GM18505 (cell line): ENCODE measurements around the gene ISCU.
"Not testable (repeated sequence)": the region's sequence is repeated elsewhere in the genome, so short reads cannot be mapped to it uniquely, and the experiment has no call there.

Experiments used
- ATAC-seq: cut with Tn5 transposase; IDR thresholded peaks from one replicate; pipeline ENCODE4 v1.9.1; 2021; ENCODE audit not compliant: unreplicated experiment
- POLR2A ChIP-seq: IDR thresholded peaks from 4 replicates; pipeline ENCODE4 v1.6.1; 2011; ENCODE audit warnings: borderline replicate concordance; ENCODE audit not compliant: insufficient read depth, insufficient read length; ENCODE audit errors: extremely low read depth

Gene ISCU

DNA sequence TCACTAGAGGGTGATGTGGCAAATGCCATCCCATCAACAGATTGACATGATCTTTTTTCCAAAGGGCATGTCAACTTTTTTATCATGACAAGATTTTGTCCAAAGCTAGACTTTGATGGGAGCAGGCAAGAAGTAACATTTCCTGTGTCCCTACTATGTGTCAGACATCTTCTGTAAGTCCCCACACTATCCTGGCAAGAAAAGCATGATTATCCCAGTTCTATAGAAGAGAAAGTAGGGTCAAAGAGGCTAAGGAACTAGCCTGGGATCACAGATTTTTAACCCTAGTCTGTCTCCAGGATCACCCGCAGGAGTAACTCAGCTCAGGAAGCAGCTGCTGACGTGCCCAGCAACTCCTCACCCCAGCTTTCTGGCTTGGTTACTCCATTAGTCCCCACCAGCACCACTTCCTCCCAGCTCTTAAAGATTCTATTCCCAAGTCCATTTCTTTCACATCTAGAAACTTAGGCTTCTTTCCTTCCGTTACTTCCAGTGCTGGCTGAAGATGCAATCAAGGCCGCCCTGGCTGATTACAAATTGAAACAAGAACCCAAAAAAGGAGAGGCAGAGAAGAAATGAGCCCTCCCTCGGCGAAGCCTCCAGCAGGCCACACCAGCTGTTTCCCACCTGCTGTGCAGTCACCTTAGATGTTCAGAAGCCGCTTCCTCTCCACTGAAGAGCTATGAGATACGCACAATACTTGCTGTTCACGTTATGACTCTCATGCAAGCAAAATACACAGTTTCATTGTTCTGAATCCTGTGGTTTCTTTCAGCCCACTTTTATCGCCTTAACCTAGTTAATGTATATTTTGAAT, 6.2 kb downstream of the ISCU start:
- peak; percentile 67 for ATAC-seq

GRCh38 chr12:108570743-108571608, 8.6 kb downstream of the ISCU start:
- TF ChIP-seq POLR2A: no peak
- no peak for ATAC-seq

More for the DNA sequence above, 6.2 kb downstream of the ISCU start:
- peak; percentile 62 for TF ChIP-seq POLR2A

GRCh38 chr12:108571609-108572165, 9.3 kb downstream of the ISCU start:
- no peak for TF ChIP-seq POLR2A
- no peak for ATAC-seq

DNA sequence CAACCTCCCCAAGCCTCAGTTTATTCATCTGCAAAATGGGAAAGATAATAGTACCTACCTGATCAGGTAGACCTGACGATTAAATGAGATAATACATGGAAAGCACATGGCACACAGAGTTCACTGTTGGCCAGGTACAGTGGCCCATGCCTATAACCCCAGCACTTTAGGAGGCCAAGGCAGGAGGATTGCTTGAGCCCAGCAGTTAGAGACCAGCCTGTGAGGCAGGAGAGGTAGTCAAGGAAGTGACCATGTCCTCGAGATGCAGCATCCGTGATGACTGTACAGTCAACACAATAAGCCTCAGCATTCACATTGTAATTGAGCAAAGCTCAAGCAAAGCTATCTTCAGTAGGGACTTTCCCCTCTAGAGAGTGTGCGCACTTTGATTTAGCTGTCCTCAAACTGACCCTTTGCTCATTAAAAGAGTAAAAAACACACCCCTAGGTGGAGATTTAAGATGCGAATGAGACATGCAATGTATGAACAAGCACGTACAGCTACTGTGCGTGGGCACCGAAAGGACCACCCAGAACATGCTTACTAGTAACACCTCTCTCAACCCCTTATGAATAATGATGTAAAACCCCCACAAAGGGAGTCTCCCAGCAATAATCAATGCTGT, 9.9 kb downstream of the ISCU start:
- no peak for TF ChIP-seq POLR2A
- ATAC-seq: no peak

GRCh38 chr12:108573317-108573716, 10.9 kb downstream of the ISCU start:
- no peak for ATAC-seq
- TF ChIP-seq POLR2A: no peak

DNA sequence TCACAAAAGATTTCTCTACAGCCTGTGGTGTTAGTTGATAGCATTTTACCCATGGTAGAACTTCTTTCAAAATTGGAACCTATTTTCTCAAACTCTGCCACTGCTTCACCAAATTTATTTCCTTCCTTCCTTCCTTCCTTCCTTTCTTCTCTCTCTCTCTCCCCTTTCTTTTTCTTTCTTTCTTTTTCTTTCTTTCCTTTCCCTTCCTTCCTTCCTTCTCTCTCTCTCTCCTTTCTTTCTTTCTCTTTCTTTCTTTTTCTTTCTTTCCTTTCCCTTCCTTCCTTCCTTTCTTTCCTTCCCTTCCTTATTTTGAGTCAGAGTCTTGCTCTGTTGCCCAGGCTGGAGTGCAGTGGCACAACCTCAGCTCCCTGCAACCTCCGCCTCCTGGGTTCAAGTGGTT, 11.9 kb downstream of the ISCU start:
- not testable (repeated sequence) for ATAC-seq

GRCh38 chr12:108575199-108575912, 13.0 kb downstream of the ISCU start:
- no peak for ATAC-seq
- TF ChIP-seq POLR2A: no peak

DNA sequence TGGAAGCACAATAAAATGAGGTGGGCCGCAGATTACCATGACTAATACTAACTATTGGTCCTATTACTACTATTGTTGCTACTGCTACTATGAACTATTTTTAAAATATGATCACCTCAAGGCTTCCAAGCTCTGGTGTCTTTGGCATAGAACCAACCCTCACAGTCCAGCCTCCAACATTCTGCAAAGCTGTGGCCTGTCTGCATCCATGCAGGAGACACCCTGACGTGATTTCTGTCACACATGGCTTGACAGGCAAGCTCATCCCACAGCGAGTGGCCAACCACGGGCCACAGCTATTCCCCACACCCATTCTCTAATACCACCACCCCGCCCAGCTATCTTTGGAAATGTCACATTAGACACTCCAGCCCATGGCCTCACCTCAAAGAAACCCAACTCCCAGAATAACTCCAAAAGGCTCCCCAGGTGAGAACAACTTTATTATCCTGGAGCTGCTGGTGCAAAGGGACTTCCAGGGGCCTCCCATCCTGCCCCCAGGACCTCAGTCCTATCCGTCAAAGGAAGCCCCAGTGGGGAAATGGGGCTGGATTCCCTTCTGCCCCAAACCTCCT, 14.4 kb downstream of the ISCU start:
- TF ChIP-seq POLR2A: no peak
- ATAC-seq: no peak

GRCh38 chr12:108577458-108577857, 15.1 kb downstream of the ISCU start:
- TF ChIP-seq POLR2A: no peak
- no peak for ATAC-seq

DNA sequence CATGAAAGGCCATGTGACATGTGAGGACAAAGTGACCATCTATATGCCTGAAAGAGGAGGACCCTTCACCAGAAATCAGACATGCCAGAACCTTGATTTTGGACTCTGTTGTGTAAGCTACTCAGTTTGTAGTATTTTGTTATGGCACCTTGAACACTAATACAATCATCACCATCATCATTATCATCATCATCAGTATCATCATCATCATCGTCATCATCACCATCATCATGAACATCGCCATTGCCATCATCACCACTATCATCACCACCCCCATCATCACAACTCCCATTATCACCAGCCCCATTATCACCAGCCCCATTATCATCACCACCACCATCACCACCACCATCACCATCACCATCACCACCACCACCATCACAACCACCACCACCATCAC, 15.9 kb downstream of the ISCU start:
- no peak for TF ChIP-seq POLR2A
- no peak for ATAC-seq

DNA sequence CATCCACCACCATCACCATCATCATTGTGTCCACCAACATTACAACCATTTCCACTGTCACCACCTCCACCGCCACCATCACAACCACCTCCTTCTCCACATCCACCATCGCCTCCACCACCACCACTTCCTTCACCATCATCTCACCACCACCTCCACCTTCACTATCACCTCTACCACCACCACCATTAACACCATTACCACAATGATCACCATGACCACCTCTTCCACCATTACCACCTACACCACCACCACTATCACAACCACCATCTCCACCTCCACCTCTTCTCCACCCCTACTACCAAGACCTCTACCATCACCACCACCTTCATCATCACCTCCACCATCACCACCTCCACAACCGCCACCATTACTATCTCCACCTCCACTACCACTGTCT, 16.4 kb downstream of the ISCU start:
- TF ChIP-seq POLR2A: no peak

DNA sequence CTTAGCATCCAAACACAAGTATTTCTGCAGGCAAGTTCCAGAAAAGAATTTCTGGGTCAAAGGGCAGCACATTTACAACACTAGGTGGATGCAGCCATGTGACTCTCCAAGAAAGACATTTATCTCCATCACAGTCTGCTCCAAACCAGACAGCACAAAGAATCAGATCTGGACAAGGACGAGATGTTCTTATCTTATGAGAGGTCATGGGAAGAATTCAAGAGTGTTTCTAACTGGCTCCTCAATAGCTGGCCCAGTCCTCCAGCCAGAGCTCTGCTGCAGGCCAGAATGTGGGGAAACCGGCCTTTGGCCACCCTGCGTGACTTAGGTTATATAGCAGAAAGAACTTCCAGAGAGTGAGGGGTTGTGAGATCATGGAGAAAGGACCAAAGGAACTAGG, 18.1 kb downstream of the ISCU start:
- ATAC-seq: no peak

More for the DNA sequence above, 16.4 kb downstream of the ISCU start:
- ATAC-seq: no peak

More for the DNA sequence above, 18.1 kb downstream of the ISCU start:
- TF ChIP-seq POLR2A: no peak
